NCI-H446 (cell line): ENCODE data around the gene MICAL3.
A peak's percentile ranks its signal among the peaks of the same experiment; 100 is the strongest.
"Not testable (repeated sequence)": the region's sequence is repeated elsewhere in the genome, so short reads cannot be mapped to it uniquely, and the experiment has no call there.

ENCODE experiments used
- DNase-seq, 2 experiments: peaks; one replicate each; lab custom pipeline; 2025; lab: John Stamatoyannopoulos, UW

The MICAL3 gene

DNA sequence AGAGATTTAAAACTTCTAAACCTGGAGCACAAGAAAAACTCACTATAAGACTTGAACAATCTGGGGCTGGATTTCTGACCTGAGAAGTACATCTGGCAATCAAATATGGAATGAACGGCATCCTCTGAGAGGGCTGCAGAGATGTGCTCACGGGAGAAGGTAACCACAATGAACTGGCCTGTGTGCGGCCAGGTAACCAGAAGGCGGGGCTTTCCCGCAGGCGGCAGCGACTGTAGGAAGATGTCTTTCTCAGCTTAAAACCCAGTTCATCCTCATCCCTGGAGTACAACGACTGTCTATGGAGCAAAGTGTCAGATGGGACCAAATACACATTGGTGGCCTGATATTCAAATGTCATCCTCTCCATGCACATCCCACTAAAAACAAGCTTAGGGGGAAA, 24.5 kb downstream of the MICAL3 start:
- no peak for DNase-seq

DNA sequence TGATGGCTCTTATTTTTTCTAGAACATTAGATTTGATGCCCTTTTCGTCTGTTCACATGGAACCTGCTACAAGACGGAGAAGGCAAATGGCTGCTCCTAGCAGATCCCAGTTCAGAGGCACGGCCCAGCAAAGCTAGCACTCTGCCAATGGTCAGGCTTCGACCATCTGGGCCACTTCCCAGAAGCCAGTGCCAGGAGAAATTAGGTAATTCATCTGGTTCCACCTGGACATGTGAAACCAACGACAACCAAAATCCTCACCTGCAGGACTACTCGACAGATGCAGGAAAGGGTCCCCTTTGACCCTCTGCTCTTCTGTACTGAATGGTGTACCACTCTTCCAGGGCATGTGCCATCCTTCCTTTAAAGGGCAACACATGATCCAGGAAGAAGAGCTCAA, 25.4 kb downstream of the MICAL3 start:
- DNase-seq = no peak

DNA sequence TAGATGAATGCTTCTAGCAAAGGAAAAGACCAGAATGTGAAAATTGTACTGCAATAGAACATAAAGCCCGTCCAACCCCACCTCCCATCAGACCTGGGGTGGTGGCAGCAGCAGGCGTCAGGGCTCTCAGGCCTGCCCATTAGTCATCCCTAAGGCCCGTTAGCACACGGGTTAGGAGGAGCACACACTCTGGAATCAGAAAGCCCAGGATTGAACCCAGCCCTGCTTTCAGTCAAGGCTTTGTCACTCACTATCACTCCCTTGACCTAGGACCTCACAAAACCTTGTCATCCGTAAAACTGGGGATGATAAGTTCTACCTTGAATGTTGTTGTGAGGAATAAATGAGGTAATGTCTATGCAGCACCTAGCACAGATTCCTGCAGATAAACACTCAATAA, 26.9 kb downstream of the MICAL3 start:
- no peak for DNase-seq

DNA sequence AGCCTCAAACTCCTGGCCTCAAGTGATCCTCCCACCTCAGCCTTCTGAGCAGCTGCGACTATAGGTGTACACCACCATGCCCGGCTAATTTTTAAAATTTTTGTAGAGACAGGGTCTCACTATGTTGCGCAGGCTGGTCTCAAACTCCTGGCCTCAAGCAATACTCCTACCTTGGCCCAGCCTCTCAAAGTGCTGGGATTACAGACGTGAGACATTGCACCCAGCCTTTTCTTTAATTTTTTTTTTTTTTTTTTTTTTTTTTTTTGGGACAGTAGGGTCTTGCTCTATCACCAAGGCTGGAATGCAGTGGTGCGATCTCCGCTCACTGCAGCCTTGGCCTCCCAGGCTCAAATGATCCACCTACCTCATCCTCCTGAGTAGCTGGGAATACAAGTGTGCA, 29.1 kb downstream of the MICAL3 start:
- not testable (repeated sequence) for DNase-seq

DNA sequence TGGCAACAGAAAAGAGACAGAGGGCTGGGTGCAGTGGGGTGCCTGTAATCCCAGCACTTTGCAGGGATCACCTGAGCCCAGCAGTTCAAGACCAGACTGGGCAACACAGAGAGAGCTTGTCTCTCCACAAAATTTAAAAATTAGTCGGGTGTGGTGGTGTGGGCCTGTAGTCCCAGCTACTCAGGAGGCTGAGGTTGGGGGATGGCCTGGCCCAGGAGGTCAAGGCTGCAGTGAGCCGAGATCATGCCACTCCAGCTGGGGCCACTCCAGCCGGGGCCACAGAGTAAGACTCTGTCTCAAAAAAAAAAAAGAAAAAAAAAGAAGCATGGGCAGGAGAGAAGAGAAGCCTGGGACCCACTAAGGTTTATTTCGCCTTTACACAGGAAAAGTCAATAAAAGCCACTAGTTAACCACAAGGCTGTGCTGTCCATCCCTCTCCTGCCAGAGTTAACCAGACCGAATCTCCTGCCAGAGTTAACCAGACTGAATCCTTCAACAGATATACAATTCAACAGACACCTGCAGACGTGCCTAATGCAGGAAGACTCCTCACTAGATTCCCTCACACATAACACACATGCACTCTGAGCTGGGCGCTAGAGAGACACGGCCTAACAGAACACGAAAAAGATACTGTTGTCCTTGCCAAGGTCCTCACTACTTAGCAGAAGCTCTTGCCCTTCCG, 29.8 kb downstream of the MICAL3 start:
- DNase-seq = no peak

DNA sequence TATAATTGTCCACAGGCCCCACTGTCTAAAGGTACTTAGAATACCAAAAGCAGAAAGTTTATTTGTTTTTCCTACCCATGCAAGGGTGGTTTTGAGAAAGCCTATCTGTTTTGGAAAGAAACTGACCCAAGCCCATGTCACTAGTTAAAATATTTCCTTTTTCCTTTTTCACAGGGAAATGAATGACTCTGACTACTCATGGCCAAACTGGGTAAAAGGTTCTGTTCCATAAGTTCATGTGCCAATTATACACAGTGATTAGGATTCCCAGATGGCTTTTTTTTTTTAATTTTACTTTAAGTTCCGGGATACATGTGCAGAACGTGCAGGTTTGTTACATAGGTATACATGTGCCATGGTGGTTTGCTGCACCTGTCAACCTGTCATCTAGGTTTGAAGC, 31.4 kb downstream of the MICAL3 start:
- not testable (repeated sequence) for DNase-seq

DNA sequence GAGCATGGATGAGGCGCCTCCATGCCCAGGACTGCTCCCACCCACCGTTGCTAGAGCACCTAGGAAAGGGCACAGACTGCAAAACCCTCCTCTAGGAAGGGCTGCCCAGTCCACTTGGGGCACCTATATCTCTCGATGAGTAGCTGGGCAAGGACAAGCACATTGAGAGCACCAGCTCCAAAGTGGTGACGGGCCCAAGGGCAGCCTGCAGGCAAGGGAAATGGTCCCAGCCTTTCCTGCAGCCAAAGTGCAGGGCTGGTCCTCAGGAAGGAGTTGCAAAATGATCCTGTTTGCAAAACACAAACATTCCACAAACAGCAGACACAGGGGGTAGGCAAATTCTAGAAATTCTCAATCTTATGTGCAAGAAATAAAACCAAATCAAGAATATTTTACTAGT, 32.4 kb downstream of the MICAL3 start:
- DNase-seq = not testable (repeated sequence)

DNA sequence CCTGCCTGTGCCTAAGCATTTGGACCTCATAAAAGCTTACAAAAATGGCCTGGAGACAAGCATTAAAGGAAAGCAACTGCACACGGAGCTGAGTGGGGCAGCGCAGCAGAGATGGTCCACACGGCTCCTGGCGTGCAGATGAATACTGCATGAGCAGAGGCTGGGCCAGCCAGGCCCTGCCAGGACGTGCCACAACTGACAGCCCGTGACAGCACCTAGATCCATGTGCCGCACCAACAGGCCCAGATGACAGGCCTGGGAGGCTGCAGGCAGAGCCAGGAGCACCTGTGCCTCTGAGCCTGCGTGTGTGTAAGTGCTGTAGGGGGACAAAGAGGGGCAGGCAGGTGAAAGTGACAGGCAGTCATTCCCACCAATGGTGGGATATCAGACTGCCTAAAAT, 33.4 kb downstream of the MICAL3 start:
- no peak for DNase-seq

DNA sequence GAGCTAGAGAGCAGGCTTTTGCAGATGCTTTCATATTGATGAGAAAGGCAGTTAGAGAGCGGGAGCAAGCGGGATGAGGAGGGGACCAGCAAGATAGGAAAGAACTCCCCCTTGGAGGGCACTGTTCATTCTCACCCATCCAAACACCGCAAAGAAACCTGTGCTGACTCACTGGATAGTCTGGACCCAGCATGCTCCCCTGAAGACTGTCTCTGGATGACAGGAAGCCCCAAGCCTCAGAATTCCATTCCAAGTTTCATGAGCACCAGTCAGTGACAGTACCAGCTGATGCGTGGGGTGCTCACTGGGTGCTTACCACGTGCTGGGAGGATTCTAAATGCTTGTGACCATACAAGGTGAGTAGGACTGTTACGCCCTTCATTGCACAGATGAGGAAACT, 34.2 kb downstream of the MICAL3 start:
- no peak for DNase-seq

DNA sequence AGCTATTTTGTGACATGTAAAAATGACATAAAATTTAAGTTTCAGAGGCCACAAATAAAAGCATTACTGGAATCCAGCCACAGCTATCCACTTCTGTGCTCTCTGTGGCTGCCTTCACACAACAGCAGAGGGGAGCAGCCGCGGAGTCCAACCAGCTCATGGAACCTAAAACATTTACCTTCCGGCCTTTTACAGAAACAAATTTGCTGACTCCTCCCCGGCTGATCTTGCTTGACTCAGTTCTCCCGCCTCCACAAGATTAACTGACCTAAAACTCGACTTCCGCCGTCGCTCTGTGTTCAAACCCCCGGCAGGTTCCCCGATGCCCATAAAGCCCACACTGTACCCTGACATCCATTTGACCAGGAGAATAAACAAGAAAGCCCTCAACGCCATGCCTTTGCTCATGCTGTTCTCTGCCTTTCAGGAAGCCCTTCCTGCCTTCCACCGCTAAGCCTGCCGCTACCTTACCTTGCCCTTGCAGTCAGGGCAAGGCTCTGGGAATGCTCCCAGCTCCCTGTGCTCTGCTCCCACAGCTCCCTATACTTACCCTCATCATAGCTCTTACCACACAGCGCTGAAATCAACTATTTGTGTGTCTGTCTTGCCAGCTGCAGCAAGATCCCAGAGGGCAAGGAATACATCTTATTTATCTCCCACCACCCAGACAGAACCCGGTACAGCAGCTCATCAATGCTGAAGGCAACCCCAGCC, 35.4 kb downstream of the MICAL3 start:
- no peak for DNase-seq

DNA sequence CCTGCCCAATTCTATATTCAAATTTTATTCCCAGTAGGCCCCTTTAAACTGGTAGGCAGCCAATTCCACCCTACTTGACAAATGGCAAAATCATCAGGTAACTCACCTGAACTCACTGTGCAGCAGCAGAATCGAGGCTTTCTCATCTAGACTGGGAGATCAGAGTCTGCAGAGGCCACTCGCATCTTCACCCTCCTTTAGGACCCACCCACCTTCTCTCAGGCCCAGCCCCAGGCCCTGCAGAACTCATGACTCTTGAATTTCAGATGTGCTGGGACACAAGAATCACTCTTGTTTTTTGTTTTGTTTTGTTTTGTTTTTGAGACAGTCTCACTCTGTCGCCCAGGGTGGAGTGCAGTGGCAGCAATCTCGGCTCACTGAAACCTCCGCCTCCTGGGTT, 38.8 kb downstream of the MICAL3 start:
- no peak for DNase-seq

DNA sequence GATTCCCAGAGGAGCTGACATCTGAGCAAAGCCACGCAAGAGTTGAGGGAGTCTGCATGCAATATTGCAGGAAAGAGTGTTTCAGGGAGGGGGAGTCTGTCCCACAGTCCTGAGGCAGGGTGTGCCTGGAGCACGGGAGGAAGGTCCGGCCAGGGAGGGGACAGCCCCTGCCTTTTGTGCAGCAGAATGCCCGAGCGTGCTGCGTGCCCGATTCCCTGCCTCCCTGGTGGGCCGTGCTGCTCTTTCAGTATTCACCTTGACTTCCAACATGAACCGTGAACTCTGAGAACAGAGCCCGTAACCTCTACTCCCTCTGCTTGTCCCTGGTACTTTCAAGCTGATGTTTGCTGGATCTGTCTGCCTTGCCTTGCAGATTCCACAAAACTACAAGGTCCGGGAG, 39.3 kb downstream of the MICAL3 start:
- DNase-seq = not testable (repeated sequence)

DNA sequence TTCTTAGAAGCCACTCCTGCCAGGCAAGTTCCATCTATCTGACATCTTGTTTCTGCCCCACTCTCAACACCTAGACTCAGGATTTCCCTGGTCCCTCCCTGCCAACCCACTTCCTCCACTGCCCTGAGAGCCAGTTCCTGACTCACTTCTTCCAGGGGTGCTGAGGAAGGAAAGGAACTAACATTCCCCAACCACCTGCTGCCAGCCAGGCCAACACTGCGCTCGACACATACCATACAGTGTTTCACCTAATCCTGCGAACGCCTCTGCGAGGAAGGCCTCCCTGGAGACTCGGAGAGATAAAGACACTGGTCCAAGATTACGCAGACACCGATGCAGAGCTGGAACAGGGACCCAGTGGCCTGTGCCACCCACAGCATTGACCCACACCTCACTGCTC, 40.2 kb downstream of the MICAL3 start:
- no peak for DNase-seq

DNA sequence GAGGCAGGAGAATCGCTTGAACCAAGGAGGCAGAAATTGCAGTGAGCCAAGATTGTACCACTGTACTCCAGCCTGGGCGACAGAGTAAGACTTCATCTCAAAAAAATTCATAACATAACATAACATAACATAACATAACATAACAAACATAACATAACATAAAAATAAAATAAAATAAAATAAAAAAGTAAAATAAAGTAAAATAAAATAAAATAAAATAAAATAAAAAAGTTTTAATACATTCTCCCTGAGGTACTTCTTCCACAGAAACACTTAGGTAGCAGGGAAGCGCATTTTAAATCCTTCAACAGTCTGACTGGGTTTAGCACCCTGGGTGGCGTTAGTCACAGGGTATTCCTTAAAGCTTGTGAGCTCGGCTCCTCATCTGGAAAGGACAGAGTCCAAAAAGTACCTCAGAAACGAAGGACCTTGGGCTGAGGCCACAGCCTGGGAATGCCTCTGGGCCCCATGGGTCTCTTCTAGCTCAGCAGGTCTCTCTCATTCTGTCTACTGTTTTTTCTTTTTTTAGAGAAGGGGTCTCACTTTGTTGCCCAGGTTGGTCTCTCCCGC, 41.7 kb downstream of the MICAL3 start:
- no peak for DNase-seq

DNA sequence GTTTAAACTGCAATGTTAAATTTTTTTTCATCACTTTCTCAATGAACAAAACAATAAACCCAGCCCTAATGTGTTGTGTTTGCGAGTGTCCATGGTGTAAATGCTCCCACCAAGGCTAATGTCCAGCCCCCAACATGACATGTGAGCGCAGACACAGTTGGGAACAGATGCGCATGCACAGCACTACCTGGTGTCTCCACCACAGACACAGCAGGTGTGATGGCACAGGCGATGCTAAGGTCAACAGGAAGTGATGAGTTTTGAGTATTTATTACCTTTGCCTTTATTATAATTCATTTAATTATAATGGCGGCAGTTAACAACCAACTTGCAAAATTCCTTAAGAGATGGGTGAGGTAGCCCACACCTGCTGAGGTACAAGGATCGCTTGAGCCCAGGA, 42.9 kb downstream of the MICAL3 start:
- no peak for DNase-seq

DNA sequence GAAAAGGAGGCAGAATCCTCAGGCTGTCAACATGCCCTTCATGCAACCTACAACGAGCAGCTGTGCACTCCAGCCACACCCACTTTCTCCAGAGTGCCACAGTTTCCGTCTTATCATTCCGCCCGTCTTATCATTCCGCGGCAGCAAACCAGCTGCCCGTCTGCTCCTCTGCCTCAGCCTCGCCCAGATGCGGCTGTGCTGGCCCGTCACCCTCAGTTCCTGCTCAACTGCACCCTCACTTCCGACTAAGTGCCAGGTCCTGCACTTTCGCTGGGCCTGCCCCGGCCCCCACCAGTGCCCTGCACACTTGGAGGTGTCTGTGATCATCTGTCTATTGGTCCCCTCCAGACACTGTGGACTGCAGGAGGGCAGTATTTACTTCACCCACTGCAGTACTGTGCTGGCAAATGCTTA, 43.7 kb downstream of the MICAL3 start:
- DNase-seq = no peak

DNA sequence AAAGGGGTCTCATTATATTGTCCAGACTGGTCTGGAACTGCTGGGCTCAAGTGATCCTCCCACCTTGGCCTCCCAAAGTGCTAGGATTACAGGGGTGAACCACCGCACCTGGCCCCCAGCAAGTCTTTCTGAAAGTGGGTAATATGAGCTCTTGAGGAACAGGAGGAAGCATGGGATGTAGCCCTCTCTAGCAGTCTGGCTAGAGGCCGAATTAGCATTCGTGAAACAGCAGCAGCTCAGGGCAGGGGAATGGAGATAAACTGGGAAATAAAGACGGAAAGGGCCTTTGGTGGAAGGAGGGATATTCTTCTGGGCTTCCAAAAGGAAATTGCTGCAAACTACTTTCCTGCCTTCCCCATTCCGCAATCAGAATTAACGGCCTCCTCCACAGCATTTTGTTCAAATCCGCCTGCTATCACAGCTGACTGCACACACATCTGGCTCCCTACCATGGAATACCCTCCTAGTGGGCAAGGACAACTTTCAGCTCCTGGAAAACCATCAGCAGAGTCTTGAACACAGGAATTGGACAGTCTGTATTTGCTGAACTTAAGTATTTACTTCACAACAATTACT, 44.3 kb downstream of the MICAL3 start:
- DNase-seq = peak in 1 of 2 experiments; percentile 10

DNA sequence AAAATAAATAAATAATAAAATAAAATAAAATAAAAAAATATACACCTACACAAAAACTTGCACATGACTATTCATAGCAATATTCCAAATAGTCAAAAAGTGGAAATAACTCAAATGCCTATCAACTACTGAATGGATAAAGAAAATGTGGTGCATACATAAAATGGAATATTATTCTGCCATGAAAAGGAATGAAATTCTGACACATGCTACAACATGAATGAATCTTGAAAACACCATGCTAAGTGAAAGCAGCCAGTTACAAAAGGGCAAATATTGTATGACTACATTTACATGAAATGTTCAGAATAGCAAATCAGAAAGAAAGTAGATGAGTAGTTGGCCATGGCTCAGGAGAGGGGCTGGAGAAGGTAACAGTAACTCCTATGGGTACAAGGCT, 46.3 kb downstream of the MICAL3 start:
- DNase-seq = no peak

DNA sequence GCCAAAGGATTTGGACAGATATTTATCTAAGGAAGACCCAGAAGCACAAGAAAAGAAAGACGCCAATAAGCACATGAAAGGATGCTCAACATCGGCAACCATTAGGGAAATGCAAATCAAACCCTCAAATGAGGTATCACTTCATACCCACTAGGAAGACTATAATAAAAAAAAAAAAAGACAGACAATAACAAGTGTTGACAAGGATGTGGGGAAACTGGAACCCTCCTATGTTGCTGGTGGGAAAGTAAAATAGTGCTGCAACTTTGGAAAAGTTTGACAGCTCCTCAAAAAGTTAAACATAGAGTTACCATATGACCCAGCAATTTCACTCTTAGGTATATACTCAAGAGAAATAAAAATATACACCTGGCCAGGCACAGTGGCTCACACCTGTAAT, 47.0 kb downstream of the MICAL3 start:
- no peak for DNase-seq

DNA sequence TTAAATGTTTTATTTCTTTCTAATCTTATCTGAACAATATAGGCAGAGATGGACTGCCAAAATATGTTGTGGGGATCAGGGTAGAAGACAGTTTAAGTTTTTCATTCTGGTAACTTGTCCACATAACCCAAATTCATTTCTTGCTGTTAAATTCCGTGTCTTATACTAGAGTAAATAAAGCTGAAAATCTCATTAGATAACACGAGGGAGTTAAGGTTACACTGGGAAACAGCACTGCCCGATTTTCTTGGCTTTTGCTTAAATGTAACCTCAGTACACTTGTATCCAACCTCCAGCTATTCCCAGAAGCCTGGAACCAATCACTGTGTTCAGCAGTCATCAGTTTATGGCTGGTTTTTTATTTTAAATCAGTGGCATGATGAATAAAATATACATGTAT, 48.2 kb downstream of the MICAL3 start:
- no peak for DNase-seq

DNA sequence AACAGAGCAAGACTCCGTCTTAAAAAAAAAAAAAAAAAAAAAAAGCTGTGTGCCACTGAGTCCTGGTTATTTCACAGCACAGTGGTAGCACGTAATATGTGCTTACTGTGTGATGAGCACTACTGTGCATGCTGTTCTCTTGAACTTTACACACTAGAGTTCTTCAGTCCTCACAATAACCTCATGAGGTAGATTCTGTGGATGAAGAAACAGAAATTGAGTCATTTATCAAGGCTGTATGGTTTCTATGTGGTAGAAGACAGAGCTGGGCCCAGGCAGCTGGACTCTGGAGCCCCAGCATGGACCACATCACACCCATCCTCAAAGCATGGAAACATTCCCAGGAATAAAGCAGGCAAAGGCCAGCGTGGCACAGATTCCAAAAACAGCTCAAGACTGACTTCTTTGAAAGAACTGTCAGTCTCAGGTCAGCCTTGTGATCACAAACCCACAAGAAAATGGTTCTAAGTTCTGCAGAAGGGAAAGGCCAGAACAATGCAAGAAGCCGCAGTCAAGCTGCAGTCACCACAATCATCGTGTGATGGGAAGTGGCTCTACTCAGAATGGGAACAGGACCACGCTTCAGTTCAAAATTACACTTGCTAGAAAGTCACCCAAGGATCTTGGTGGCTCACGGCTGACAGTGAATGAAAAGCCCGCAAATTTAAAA, 49.5 kb downstream of the MICAL3 start:
- no peak for DNase-seq

DNA sequence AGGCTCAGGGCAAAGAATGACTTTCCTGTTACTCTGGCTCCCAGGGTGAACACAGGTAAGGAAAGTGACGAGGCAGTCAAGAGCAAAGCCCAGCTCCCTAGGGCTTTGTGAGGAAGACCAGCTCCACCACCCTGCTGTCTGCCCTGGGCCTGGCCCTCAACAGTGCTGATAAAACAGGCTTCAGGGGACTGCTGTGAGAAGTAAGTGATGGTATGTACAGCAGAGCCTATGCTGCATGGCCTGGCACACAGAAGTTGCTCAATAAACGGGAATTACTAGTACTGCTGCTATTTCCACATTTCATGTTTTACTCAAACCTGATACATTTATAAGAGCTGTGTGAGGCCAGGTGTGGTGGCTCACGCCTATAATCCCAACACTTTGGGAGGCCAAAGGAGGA, 50.3 kb downstream of the MICAL3 start:
- DNase-seq = no peak

DNA sequence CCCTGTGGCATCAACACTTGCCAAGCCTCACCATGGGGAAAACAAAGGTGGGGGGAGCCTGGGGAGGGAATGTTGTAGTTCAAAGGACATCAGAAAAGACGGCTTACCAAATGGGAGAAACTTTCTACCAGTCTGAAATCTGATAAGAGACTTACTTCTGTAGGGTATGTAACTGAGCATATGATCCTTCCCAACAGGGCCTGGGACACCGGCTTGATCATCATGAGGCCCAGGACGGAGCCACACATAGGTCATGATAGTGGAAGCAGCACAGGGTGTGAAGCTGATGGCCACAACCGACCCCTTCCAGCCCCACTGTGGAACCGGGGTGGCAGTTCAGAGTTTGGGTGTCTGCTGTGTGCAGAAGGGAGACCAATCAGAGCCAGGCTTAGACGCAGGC, 51.1 kb downstream of the MICAL3 start:
- no peak for DNase-seq
